SK-N-MC (cell line): ENCODE measurements around the gene GPR32.

ENCODE experiments used
- EZH2 ChIP-seq: fragments of 200-600 bp; sonication (generic); IDR thresholded peaks from one replicate; pipeline ENCODE4 v1.6.1; 2017; ENCODE audit warnings: antibody characterized with exemption
- FOXP2 ChIP-seq: optimal IDR thresholded peaks from 2 replicates; pipeline ENCODE3; 2011; ENCODE audit warnings: mild to moderate bottlenecking, moderate library complexity; ENCODE audit not compliant: insufficient read depth; ENCODE audit errors: extremely low read length, control extremely low read depth
- POLR2AphosphoS5 ChIP-seq: IDR thresholded peaks from 2 replicates; pipeline ENCODE4 v1.6.1; 2012; ENCODE audit warnings: mild to moderate bottlenecking, low read depth, low read length, borderline replicate concordance

DNA sequence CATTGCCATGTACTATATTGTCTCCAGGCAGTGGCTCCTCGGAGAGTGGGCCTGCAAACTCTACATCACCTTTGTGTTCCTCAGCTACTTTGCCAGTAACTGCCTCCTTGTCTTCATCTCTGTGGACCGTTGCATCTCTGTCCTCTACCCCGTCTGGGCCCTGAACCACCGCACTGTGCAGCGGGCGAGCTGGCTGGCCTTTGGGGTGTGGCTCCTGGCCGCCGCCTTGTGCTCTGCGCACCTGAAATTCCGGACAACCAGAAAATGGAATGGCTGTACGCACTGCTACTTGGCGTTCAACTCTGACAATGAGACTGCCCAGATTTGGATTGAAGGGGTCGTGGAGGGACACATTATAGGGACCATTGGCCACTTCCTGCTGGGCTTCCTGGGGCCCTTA lies 624 bp downstream of the GPR32 start:
- TF ChIP-seq EZH2 (no peak), POLR2AphosphoS5 (no peak), FOXP2 (no peak)
